Muscle layer of colon (tissue), 2 donors: ENCODE measurements around the gene OR8H2.
"Not testable (repeated sequence)": the region's sequence is repeated elsewhere in the genome, so short reads cannot be mapped to it uniquely, and the experiment has no call there.

ENCODE experiments used
- H3K27ac ChIP-seq: one replicate; pipeline ENCODE4 v1.7.0; 2013; ENCODE audit warnings: low read depth, mild to moderate bottlenecking, low read length, moderate library complexity
- H3K27me3 ChIP-seq, 2 donors: one replicate each; pipeline ENCODE4 v1.7.0; 2013; ENCODE audit warnings: low read length in 2 of 2, mild to moderate bottlenecking in 2 of 2; ENCODE audit not compliant: insufficient read depth in 2 of 2, control insufficient read depth in 1 of 2
- H3K36me3 ChIP-seq: one replicate; pipeline ENCODE4 v1.7.0; 2013; ENCODE audit warnings: mild to moderate bottlenecking, low read length; ENCODE audit not compliant: insufficient read depth
- H3K4me1 ChIP-seq: one replicate; pipeline ENCODE4 v1.7.0; 2013; ENCODE audit warnings: mild to moderate bottlenecking, low read length; ENCODE audit not compliant: insufficient read depth
- H3K4me3 ChIP-seq, 2 donors: one replicate each; pipeline ENCODE4 v1.7.0; 2013; ENCODE audit warnings: low read length in 2 of 2, low read depth in 1 of 2, mild to moderate bottlenecking in 1 of 2, moderate library complexity in 1 of 2
- H3K9ac ChIP-seq: one replicate; pipeline ENCODE4 v1.7.0; 2013; ENCODE audit warnings: low read length
- H3K9me3 ChIP-seq: one replicate; pipeline ENCODE4 v1.7.0; 2013; ENCODE audit warnings: mild to moderate bottlenecking, low read length
- donor health status: abdominal sarcoma.
- donor health status: Adenocarcinoma of cecum.

OR8H2 gene, protein sequence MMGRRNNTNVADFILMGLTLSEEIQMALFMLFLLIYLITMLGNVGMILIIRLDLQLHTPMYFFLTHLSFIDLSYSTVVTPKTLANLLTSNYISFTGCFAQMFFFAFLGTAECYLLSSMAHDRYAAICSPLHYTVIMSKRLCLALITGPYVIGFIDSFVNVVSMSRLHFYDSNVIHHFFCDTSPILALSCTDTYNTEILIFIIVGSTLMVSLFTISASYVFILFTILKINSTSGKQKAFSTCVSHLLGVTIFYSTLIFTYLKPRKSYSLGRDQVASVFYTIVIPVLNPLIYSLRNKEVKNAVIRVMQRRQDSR

GRCh38 chr11:56103210-56103737 lies at the start of gene OR8H2:
Gene OR8H2 (plus strand): TSS chr11:56103687. CDS start chr11:56105043, 1,356 bp downstream.
- Histone ChIP-seq H3K36me3 (no peaks in the 10 kb centered on the region), H3K9me3 (no peaks in the 10 kb centered on the region), H3K27me3 (no peaks in the 10 kb centered on the region), H3K4me1 (no peaks in the 10 kb centered on the region), H3K4me3 (no peak within 1 kb of the TSS), H3K9ac (no peak within 1 kb of the TSS), H3K27ac (no peak within 1 kb of the TSS)

DNA sequence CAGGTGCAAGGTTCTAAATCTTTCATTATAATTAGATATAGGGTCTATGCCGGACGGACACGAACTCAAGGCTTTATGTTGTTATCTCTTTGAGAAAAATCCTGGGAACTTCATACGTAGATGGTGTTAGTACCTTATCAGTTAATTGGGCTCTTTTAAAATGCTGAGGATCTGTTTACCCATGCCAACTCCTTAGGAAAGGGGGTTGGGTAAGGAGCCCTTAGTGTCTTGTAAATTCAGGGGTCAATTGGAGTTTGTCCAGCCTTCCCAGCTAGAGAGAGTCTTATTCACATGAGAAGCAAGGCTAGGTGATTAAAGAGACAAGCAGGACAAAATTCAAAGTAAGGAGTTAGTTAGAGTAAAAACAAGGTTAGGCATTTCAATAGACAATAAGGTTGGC lies 47.1 kb upstream of the OR8H2 start:
- H3K4me3 ChIP-seq, H3K4me1 ChIP-seq, H3K9me3 ChIP-seq: not testable (repeated sequence)

DNA sequence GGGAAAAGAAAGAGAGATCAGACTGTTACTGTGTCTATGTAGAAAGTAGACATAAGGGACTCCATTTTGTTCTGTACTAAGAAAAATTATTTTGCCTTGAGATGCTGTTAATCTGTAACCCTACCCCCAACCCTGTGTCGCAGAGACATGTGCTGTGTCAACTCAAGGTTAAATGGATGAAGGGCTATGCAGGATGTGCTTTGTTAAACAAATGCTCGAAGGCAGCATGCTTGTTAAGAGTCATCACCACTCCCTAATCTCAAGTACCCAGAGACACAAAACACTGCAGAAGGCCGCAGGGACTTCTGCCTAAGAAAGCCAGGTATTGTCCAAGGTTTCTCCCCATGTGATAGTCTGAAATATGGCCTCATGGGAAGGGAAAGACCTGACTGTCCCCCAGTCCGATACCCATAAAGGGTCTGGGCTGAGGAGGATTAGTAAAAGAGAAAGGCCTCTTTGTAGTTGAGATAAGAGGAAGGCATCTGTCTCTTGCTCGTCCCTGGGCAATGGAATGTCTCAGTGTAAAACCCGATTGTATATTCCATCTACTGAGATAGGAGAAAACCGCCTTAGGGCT lies 45.7 kb upstream of the OR8H2 start:
- H3K9me3 ChIP-seq, H3K9ac ChIP-seq, H3K4me3 ChIP-seq: not testable (repeated sequence)

More for the DNA sequence above, 47.1 kb upstream of the OR8H2 start:
- not testable (repeated sequence) for H3K27ac ChIP-seq, H3K9ac ChIP-seq, H3K27me3 ChIP-seq, H3K36me3 ChIP-seq

DNA sequence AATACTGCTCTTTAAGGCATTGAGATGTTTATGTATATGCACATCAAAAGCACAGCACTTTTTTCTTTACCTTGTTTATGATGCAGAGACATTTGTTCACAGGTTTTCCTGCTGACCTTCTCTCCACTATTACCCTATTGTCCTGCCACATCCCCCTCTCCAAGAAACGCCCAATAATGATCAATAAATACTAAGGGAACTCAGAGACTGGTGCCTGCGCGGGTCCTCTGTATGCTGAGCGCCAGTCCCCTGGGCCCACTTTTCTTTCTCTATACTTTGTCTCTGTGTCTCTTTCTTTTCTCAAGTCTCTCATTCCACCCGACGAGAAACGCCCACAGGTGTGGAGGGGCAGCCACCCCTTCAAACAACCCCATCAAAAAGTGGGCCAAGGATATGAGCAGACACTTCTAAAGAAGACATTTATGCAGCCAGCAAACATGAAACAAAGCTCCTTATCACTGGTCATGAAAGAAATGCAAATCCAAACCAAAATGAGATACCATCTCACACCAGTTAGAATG lies 45.2 kb upstream of the OR8H2 start:
- not testable (repeated sequence) for H3K27me3 ChIP-seq, H3K4me1 ChIP-seq, H3K4me3 ChIP-seq, H3K36me3 ChIP-seq, H3K27ac ChIP-seq, H3K9ac ChIP-seq, H3K9me3 ChIP-seq

More for the DNA sequence above, 45.7 kb upstream of the OR8H2 start:
- not testable (repeated sequence) for H3K4me1 ChIP-seq, H3K36me3 ChIP-seq, H3K27ac ChIP-seq, H3K27me3 ChIP-seq

- Histone ChIP-seq H3K9me3 (no peaks in the 10 kb centered on the region), H3K27ac (no peak overlapping the region), H3K9ac (no peak overlapping the region), H3K4me1 (no peaks in the 10 kb centered on the region), H3K4me3 (no peak overlapping the region), H3K36me3 (no peaks in the 10 kb centered on the region), H3K27me3 (no peaks in the 10 kb centered on the region)
Measured at GRCh38 chr11:56066980-56067379, 36.5 kb upstream of the OR8H2 start.

DNA sequence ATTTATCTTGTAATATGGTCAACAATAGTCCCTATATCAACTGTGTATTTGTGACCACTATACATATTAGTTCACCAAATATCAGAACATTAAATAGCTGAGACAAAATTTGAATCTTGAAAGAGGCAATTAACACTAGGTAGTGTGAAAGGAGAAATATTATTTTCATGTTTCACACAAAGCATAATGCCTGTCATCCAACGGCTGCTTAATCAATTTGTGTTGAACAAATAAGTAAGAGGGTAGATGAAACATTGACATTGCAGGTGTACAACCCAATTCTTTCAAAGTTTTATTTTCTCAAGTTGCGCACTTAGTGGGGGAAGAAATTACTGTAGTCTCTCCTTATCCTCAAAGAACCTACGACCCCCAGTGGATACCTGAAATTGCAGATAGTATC lies 13.8 kb upstream of the OR8H2 start:
- Histone ChIP-seq H3K4me3 (no peak overlapping the region), H3K27me3 (no peaks in the 10 kb centered on the region), H3K9ac (no peak overlapping the region), H3K9me3 (no peaks in the 10 kb centered on the region), H3K4me1 (no peaks in the 10 kb centered on the region), H3K27ac (no peak overlapping the region), H3K36me3 (no peaks in the 10 kb centered on the region)

DNA sequence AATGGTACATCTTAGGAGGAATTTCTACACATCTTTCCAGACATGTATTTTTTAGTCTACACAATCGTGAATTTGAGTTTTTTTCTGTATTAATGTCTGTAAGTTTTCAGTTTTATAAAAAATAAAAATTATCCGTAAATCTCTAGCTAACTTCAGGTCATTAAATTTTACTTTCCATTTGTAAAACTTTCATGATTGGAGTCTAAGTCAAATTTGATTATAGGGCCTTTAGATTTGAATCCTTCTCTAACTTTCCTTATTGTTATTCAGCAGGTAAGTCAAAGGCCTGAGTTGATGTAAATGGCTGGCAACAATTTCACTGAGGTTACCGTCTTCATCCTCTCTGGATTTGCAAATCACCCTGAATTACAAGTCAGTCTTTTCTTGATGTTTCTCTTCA lies 10.5 kb upstream of the OR8H2 start, which contains the start of gene OR8I2:
Gene OR8I2, plus strand, starts transcription at position 301 of the 400 bp plus-strand sequence. Its CDS starts 0 bp downstream, at position 301.
- Histone ChIP-seq H3K36me3 (no peaks in the 10 kb centered on the region), H3K9me3 (no peaks in the 10 kb centered on the region)

GRCh38 chr11:56122073-56122472 lies 18.6 kb downstream of the OR8H2 start, which contains the start of gene OR8H3:
Gene OR8H3 (plus strand): TSS chr11:56122373. CDS start chr11:56122373, 0 bp downstream.
- Histone ChIP-seq H3K4me1 (no peaks in the 10 kb centered on the region), H3K4me3 (no peak within 1 kb of the TSS), H3K27me3 (no peaks in the 10 kb centered on the region), H3K27ac (no peak within 1 kb of the TSS), H3K9me3 (no peaks in the 10 kb centered on the region), H3K36me3 (no peaks in the 10 kb centered on the region), H3K9ac (no peak within 1 kb of the TSS)

More for the DNA sequence above, 10.5 kb upstream of the OR8H2 start, which contains the start of gene OR8I2:
- Histone ChIP-seq H3K4me1 (no peaks in the 10 kb centered on the region), H3K27ac (no peak within 1 kb of the TSS), H3K4me3 (no peak within 1 kb of the TSS), H3K27me3 (no peaks in the 10 kb centered on the region), H3K9ac (no peak within 1 kb of the TSS)

- H3K4me3 ChIP-seq = no peak within 1 kb of the TSS
- H3K9ac ChIP-seq = no peak within 1 kb of the TSS
- H3K27ac ChIP-seq = no peak within 1 kb of the TSS
- no peaks in the 10 kb centered on the region for H3K36me3 ChIP-seq
- H3K4me1 ChIP-seq = no peaks in the 10 kb centered on the region
- H3K9me3 ChIP-seq = no peaks in the 10 kb centered on the region
- H3K27me3 ChIP-seq = no peaks in the 10 kb centered on the region
Measured at GRCh38 chr11:56140151-56140661, 36.7 kb downstream of the OR8H2 start, which contains the start of gene OR8J3. Gene OR8J3 (minus strand): TSS chr11:56140201. CDS start chr11:56137718, 2,483 bp downstream.

DNA sequence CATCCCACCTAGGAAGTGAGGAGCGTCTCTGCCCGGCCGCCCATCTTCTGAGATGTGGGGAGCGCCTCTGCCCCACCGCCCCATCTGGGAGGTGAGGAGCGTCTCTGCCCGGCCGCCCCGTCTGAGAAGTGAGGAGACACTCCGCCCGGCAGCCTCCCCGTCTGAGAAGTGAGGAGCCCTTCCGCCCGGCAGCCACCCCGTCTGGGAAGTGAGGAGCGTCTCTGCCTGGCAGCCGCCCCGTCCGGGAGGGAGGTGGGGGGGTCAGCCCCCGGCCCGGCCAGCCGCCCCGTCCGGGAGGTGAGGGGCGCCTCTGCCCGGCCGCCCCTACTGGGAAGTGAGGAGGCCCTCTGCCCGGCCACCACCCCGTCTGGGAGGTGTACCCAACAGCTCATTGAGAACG lies 40.2 kb downstream of the OR8H2 start:
- H3K36me3 ChIP-seq, H3K9ac ChIP-seq, H3K9me3 ChIP-seq, H3K27ac ChIP-seq, H3K27me3 ChIP-seq, H3K4me1 ChIP-seq, H3K4me3 ChIP-seq: not testable (repeated sequence)

- no peak overlapping the region for H3K4me3 ChIP-seq
- H3K4me1 ChIP-seq = no peaks in the 10 kb centered on the region
- H3K27ac ChIP-seq = no peak overlapping the region
- no peaks in the 10 kb centered on the region for H3K9me3 ChIP-seq
- H3K27me3 ChIP-seq = no peaks in the 10 kb centered on the region
- no peak overlapping the region for H3K9ac ChIP-seq
- no peaks in the 10 kb centered on the region for H3K36me3 ChIP-seq
Measured at GRCh38 chr11:56151376-56151775, 47.9 kb downstream of the OR8H2 start.
